Measurements from ENCODE around the gene TMPRSS5.

Gene TMPRSS5

GRCh38 chr11:113666584-113666983 lies 39.5 kb downstream of the TMPRSS5 start:
- DNase-seq, result no peak

DNA sequence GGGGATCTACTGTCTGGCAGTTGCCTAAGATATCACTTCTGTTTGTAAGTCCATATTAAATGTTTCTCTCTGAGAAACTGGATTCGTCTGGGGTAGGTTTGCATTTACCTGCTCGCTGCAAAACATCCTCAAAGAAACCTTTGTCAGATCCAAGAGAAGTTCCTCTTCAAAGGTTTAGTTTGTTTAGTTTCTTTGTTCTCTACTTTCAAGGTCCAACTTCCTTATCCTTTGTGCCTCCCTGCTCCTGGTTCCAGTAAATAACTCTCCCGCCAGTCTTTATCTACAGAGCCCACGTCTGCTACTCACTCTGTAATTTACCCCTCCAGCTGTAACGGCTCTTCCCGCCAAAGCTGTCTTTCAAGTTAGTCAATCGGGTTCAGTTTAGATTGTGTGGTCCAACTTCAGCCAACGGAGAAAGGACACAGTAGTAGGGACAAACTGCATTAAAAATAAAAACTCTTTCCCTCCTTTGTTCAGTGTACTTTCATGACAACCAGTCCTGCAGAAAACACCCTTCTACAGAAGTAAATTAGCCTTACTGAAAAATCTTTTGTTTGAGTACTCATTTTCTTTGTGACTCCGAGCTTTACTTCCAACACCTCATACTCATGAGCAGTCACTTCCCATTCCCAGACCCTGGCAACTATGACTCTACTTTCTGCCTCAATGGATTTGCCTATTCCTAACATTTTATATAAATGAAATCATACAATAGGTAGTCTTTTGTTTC lies 41.0 kb downstream of the TMPRSS5 start:
- no peak for DNase-seq

- no peak for DNase-seq
These were observed 41.8 kb downstream of the TMPRSS5 start for GRCh38 chr11:113664069-113664980.

- DNase-seq, result no peak
These were observed 42.5 kb downstream of the TMPRSS5 start for GRCh38 chr11:113663567-113663966.

- DNase-seq, result no peak
These were observed 50.3 kb downstream of the TMPRSS5 start for GRCh38 chr11:113655771-113656170.

GRCh38 chr11:113651023-113651422 lies 55.1 kb downstream of the TMPRSS5 start:
- no peak for DNase-seq

GRCh38 chr11:113649311-113649710 lies 56.8 kb downstream of the TMPRSS5 start:
- no peak for DNase-seq

GRCh38 chr11:113647856-113648255 lies 58.3 kb downstream of the TMPRSS5 start:
- DNase-seq, result no peak

DNA sequence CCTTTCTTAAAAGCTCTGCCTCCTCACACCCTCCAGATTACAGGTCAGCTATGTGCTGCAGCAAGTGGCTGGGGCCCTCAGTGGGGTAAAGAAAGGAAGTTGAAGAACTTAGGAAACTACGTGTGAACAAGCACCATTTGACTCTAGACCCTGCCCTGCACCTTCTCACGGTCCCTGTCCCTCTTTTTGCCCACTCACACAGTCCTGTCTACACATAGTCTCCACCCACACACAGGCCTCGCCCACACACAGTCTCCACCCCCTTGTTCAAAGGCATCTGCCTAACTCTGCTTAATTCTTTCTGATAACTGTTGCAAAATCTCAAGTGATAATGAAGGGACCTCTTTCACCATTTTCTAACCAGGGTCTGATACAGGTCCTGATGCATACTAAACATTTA lies 59.0 kb downstream of the TMPRSS5 start:
- no peak for DNase-seq

DNA sequence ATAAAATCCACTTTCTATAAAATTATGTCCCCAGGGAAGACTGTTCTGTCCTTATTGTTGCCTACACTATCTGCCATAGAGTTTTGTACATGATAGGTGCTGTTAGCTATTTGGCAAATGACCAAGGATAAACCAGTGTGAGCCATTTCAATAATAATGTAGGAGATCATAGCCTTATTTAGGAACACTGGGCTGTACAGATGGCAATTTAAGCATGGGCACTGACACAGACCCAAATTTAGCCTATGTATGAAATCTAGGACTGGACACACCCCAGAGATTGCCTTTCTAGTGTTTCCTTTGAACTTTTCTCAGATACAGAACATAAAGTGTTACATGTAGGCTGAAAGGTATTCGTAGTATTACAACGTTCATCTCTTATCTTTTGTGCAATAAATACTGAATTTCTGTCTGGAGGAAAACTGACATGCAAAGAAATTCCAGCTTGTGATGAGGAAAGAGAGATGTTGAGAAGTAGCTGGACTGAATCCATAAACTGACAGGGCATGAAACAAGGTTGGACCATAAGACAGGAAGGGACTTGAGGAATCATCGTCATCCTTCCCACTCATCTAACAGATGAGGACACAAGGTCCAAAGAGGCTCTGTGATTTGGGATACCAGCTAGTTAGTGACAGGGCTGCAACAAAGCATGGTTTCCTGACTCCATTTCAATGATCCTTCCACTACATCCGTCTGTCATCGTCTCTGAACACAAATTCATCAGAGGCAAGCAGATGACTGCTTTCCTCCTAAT lies 60.3 kb downstream of the TMPRSS5 start:
- no peak for DNase-seq

DNA sequence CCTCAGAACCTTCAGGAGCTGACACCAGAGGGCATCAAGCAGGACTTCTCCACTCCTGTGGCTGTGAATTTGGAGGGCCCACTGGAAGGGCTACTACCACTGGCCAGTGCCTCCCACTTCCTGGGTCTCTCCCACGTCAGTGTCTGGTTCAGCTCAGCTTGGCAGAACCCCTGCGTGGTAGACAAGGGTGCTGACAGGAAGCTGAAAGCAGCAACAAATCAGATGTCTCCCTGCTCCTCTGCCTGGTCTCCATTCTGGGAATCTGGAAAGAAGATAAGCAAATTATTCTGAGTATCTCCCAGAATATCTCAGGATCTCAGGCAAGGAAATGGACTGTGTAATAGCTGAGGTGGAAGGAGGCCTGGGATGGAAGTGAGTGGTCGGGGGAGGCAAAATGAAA lies 61.5 kb downstream of the TMPRSS5 start:
- DNase-seq, result no peak

- no peak for DNase-seq
These were observed 62.4 kb downstream of the TMPRSS5 start for GRCh38 chr11:113643701-113644100.

DNA sequence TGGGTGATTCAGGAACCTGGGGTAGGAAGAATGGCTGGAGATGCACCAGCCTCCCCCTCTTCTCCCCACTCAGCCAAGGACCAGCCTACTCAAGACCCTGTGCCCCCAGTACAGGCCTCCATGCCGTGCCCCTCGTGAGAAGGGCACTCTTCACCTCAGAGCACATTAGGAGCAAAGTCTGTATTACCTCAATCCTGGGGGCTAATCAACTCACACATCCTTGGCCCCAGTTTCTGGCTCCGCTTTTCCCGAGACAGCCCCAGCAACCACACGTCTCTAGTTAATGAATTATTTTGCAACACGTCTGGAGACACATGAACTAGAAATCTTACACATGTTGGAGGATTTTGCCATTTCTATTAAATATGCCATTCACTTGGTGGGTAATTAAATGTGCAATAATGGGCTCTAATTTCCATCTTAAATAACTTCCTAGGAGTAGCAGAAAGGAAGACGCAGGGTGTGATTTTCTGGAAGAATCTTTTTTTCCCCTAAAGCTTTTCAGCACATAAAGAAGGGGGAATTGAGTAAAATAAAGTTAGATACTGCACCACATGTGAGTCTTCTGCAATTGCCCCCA lies 63.0 kb downstream of the TMPRSS5 start:
- no peak for DNase-seq

- no peak for DNase-seq
These were observed 64.0 kb downstream of the TMPRSS5 start for GRCh38 chr11:113642090-113642489.

DNA sequence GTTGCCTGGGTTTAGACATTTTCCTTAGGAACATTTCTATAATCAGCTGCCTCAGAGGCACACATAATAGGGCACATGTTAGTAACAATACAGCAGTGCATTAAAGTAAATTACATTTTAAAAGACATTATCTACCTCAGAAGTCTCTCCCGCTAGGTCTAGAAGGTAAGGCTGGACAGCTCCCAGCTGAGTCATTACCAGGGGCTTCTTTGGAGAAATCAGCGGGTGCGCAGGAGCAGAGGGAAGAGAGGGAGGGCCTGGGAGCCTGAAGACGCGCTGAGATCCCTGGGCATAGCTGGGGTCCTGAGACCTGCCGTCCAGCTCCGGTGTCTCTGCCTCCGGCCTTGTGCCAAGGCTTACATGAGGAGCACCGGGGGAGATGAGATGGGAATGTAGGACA lies 67.7 kb downstream of the TMPRSS5 start:
- no peak for DNase-seq

GRCh38 chr11:113637636-113638035 lies 68.5 kb downstream of the TMPRSS5 start:
- no peak for DNase-seq

Measured in RPMI8226 (cell line).